H1 (cell line): ENCODE results near the gene PTCH1. TPM values are rescaled to one million over a fixed set of nuclear protein-coding genes. Genes with fewer than 3 reads are reported as not detected.
A peak's percentile ranks its signal among the peaks of the same experiment; 100 is the strongest.

Experiments
- CTCF ChIA-PET: fragments of 300-600 bp; sonication (Branson Sonifier 250); formaldehyde crosslinking; loops from one replicate; lab custom pipeline; 2021; ENCODE audit not compliant: partially characterized antibody; lab: Charles Lee
- POLR2A ChIA-PET: fragments of 300-600 bp; sonication (Branson Sonifier 250); formaldehyde crosslinking; loops from one replicate; lab custom pipeline; 2021; ENCODE audit warnings: inconsistent platforms; ENCODE audit not compliant: partially characterized antibody; lab: Charles Lee
- DNase-seq, 2 experiments: peaks; one replicate each; pipeline versions ENCODE4 v3.0.0 to v3.0.0-alpha.2; 2010 to 2022; ENCODE audit warnings: low spot score in 2 of 2, low read depth in 1 of 2, mixed read lengths in 1 of 2
- FAIRE-seq: peaks from 2 replicates; lab custom pipeline; 2011; peaks lifted over from hg19 to GRCh38; lab: Jason Lieb, UNC
- H2AFZ ChIP-seq: 2 replicates; pipeline ENCODE4 v1.8.1; 2012; ENCODE audit warnings: low read length, inconsistent platforms
- H2AK5ac ChIP-seq: 2 replicates; pipeline ENCODE4 v1.6.1; 2013; ENCODE audit warnings: low read depth, low read length
- H2BK120ac ChIP-seq: replicated peaks from 2 replicates; pipeline ENCODE3; 2013; ENCODE audit warnings: low read depth, low read length, inconsistent platforms
- H2BK12ac ChIP-seq: 2 replicates; pipeline ENCODE4 v1.6.1; 2013; ENCODE audit warnings: low read depth, low read length
- H2BK15ac ChIP-seq: 2 replicates; pipeline ENCODE4 v1.6.1; 2013; ENCODE audit warnings: low read length
- H2BK20ac ChIP-seq: 2 replicates; pipeline ENCODE4 v1.6.1; 2013; ENCODE audit warnings: low read length
- H2BK5ac ChIP-seq: 2 replicates; pipeline ENCODE4 v1.6.1; 2013; ENCODE audit warnings: low read depth, low read length
- H3K14ac ChIP-seq: 2 replicates; pipeline ENCODE4 v1.6.1; 2013; ENCODE audit warnings: inconsistent platforms; ENCODE audit not compliant: insufficient read length
- H3K18ac ChIP-seq: 2 replicates; pipeline ENCODE4 v1.6.1; 2013; ENCODE audit warnings: low read length; ENCODE audit errors: extremely low read depth
- H3K23ac ChIP-seq: 2 replicates; pipeline ENCODE4 v1.6.1; 2013; ENCODE audit warnings: inconsistent platforms; ENCODE audit not compliant: insufficient read length
- H3K23me2 ChIP-seq: 2 replicates; pipeline ENCODE4 v1.6.1; 2013; ENCODE audit warnings: low read depth, low read length
- H3K27ac ChIP-seq: 2 replicates; pipeline ENCODE4 v1.6.1; 2011; ENCODE audit warnings: low read depth, low read length, inconsistent platforms
- H3K27me3 ChIP-seq, 4 experiments: replicated peaks in 1 of 4; 1 replicate in 1 of 4; 2 replicates in 3 of 4; pipeline versions ENCODE4 v1.6.1 to v1.8.1; 2011 to 2013; ENCODE audit warnings: low read length in 3 of 4, mild to moderate bottlenecking in 3 of 4, inconsistent platforms in 2 of 4, mixed read lengths in 2 of 4, moderate library complexity in 1 of 4; ENCODE audit not compliant: control insufficient read depth in 3 of 4, insufficient read depth in 3 of 4; ENCODE audit errors: extremely low read depth in 1 of 4
- H3K36me3 ChIP-seq, 4 experiments: 2 replicates each; pipeline versions ENCODE4 v1.6.1 to v1.8.1; 2011 to 2013; ENCODE audit warnings: mild to moderate bottlenecking in 4 of 4, low read length in 3 of 4, moderate library complexity in 2 of 4, control low read depth in 1 of 4, inconsistent platforms in 1 of 4; ENCODE audit not compliant: insufficient read depth in 4 of 4, control insufficient read depth in 2 of 4
- H3K4ac ChIP-seq: replicated peaks from 2 replicates; pipeline ENCODE3; 2013; ENCODE audit warnings: low read length, low read depth, mixed read lengths, inconsistent platforms; ENCODE audit not compliant: insufficient read length
- H3K4me1 ChIP-seq, 4 experiments: replicated peaks in 1 of 4; 1 replicate in 1 of 4; 2 replicates in 3 of 4; pipeline versions ENCODE4 v1.6.1 to v1.8.1; 2011 to 2013; ENCODE audit warnings: low read length in 3 of 4, inconsistent platforms in 2 of 4, mixed read lengths in 1 of 4; ENCODE audit not compliant: insufficient read depth in 4 of 4, control insufficient read depth in 3 of 4
- H3K4me2 ChIP-seq, 2 experiments: 2 replicates each; pipeline versions ENCODE4 v1.6.1 to v1.8.1; 2011 to 2013; ENCODE audit warnings: low read depth in 2 of 2, low read length in 2 of 2, control low read depth in 1 of 2, inconsistent platforms in 1 of 2, mild to moderate bottlenecking in 1 of 2; ENCODE audit not compliant: insufficient read depth in 1 of 2
- H3K4me3 ChIP-seq, 4 experiments: fragments of 200-600, 300-600 bp in 1 of 4; sonication (generic), shearing (Covaris generic), sonication (Bioruptor Twin) in 1 of 4; 2 replicates each; pipeline versions ENCODE4 v1.5.1 to v1.8.1; 2011 to 2016; ENCODE audit warnings: low read length in 4 of 4, low read depth in 3 of 4, control low read depth in 2 of 4, inconsistent platforms in 2 of 4, mild to moderate bottlenecking in 2 of 4, mixed read lengths in 1 of 4, moderate library complexity in 1 of 4; ENCODE audit not compliant: insufficient read depth in 2 of 4; ENCODE audit errors: extremely low read depth in 1 of 4
- H3K56ac ChIP-seq: replicated peaks from 2 replicates; pipeline ENCODE3; 2013; ENCODE audit warnings: low read depth, mild to moderate bottlenecking, mixed read lengths, low read length, inconsistent platforms; ENCODE audit not compliant: insufficient read length
- H3K79me1 ChIP-seq: 2 replicates; pipeline ENCODE4 v1.6.1; 2013; ENCODE audit warnings: low read depth, low read length, control low read depth
- H3K79me2 ChIP-seq, 2 experiments: 2 replicates each; pipeline versions ENCODE4 v1.6.1 to v1.8.1; 2012 to 2013; ENCODE audit warnings: low read length in 2 of 2, mild to moderate bottlenecking in 2 of 2, inconsistent platforms in 1 of 2; ENCODE audit not compliant: insufficient read depth in 2 of 2, control insufficient read depth in 1 of 2
- H3K9ac ChIP-seq, 4 experiments: replicated peaks in 1 of 4; 1 replicate in 1 of 4; 2 replicates in 3 of 4; pipeline versions ENCODE4 v1.6.1 to v1.8.1; 2011 to 2013; ENCODE audit warnings: low read depth in 3 of 4, low read length in 3 of 4, control low read depth in 2 of 4, mild to moderate bottlenecking in 2 of 4, moderate library complexity in 2 of 4, inconsistent platforms in 1 of 4; ENCODE audit errors: extremely low read depth in 1 of 4
- H3K9me3 ChIP-seq, 2 experiments: 2 replicates each; pipeline versions ENCODE4 v1.6.1 to v1.8.1; 2012 to 2013; ENCODE audit warnings: mild to moderate bottlenecking in 2 of 2, moderate library complexity in 2 of 2, control low read depth in 1 of 2, inconsistent platforms in 1 of 2, low read depth in 1 of 2, low read length in 1 of 2, mixed read lengths in 1 of 2; ENCODE audit not compliant: insufficient read depth in 2 of 2
- H4K20me1 ChIP-seq, 2 experiments: replicated peaks in 1 of 2; 2 replicates each; pipeline versions ENCODE3 to v1.8.1; 2011 to 2013; ENCODE audit warnings: inconsistent platforms in 2 of 2, low read length in 2 of 2, mild to moderate bottlenecking in 1 of 2; ENCODE audit not compliant: insufficient read depth in 2 of 2, control insufficient read depth in 1 of 2
- H4K5ac ChIP-seq: 2 replicates; pipeline ENCODE4 v1.6.1; 2013; ENCODE audit warnings: low read length, low read depth, mixed read lengths, inconsistent platforms; ENCODE audit not compliant: insufficient read length
- H4K8ac ChIP-seq: 2 replicates; pipeline ENCODE4 v1.8.0; 2013; ENCODE audit warnings: mild to moderate bottlenecking, moderate library complexity, low read length, inconsistent platforms; ENCODE audit not compliant: insufficient read depth; ENCODE audit errors: extremely low read depth
- H4K91ac ChIP-seq: replicated peaks from 2 replicates; pipeline ENCODE3; 2013; ENCODE audit warnings: low read length, mixed read lengths, inconsistent platforms; ENCODE audit not compliant: insufficient read length
- JUN ChIP-seq: IDR thresholded peaks from 2 replicates; pipeline ENCODE4 v1.6.1; 2011; ENCODE audit warnings: low read depth, mild to moderate bottlenecking, improper control_type of control experiment, low read length
- NRF1 ChIP-seq: IDR thresholded peaks from 2 replicates; pipeline ENCODE4 v1.6.1; 2011; ENCODE audit warnings: mild to moderate bottlenecking, low read depth, low read length, improper control_type of control experiment
- TAF7 ChIP-seq: optimal IDR thresholded peaks from 2 replicates; pipeline ENCODE3; 2011; ENCODE audit warnings: low read depth, mild to moderate bottlenecking, inconsistent platforms, low read length, moderate library complexity, borderline replicate concordance
- WGBS, 2 experiments: shearing (Covaris generic) in 1 of 2; methylation state at CpG; one replicate each; pipeline versions ENCODE4 v1.1.6 to v1.1.7; 2013 to 2015; ENCODE audit warnings: low lambda C conversion rate in 2 of 2, mixed read lengths in 2 of 2, inconsistent platforms in 1 of 2, low coverage in 1 of 2, missing lambda C conversion rate in 1 of 2; ENCODE audit not compliant: insufficient replicate concordance in 2 of 2, insufficient coverage in 1 of 2, insufficient read length in 1 of 2; ENCODE audit errors: extremely low coverage in 1 of 2, missing lambda C conversion rate in 1 of 2; 5-methylcytosine and 5-hydroxymethylcytosine counted together
- polyA plus RNA-seq, 7 experiments: library from polyadenylated mRNA; depleted of rRNA in 3 of 7; stranded (reverse) in 5 of 7; unstranded in 2 of 7; fragments of >200 nt in 5 of 7; fragments of 200-250 nt in 2 of 7; gene quantifications; 1 replicate in 5 of 7; 2 replicates in 1 of 7; 4 replicates in 1 of 7; pipeline versions ENCODE4 v1.2.1 to v1.2.3, GENCODE V29; 2011 to 2013; ENCODE audit warnings: missing spikeins in 2 of 7, mixed read lengths in 2 of 7
- total RNA-seq: library from RNA; stranded (reverse); fragmentation: NEBNext Ultra II Directional; extraction: Animal tissue kit (Norgen Biotek cat#: 25700); gene quantifications from 2 replicates; pipeline ENCODE4 v1.2.1, GENCODE V29; 2021
- TF ChIP-seq, protein P1 (sequence below): IDR thresholded peaks from 2 replicates; pipeline ENCODE4 v1.6.1; 2011; ENCODE audit warnings: low read length, improper control_type of control experiment

Gene PTCH1
- total and polyA plus RNA-seq, 2 of the 8 experiments (the other 6 are each of a cell fraction or from before 2014, with no cell fraction given): 6.4 to 34.1 TPM

DNA sequence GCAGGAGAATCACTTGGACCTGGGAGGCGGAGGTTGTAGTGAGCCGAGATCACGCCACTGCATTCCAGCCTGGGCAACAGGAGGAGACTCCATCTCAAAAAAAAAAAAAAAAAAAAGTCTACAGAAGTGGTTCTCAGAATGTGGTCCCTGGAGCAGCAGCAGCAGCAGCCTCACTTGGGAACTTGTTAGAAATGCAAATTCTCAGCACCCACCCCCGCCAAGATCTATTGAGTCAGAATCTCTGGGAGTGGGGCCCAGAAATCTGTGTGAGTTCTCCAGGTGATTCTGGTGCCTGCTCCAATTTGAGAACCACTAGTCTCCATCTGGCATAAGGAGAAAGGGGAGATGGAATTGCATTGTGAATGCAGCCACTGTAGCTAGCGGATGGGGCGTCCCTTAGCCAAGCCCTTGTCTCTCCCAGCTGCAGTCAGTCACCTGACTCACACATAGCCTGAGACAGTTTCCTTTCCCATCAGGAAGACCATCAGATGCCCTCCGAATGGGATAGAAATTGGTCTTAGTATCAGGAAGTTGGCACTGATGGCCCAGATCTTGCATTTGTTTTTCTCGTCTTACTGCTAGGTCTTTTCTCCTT lies 12.2 kb upstream of the PTCH1 start:
- no peak overlapping the region for H3K9ac ChIP-seq
- H2BK12ac ChIP-seq: no peak overlapping the region
- no peak overlapping the region for H2AFZ ChIP-seq
- H3K4me2 ChIP-seq: peak overlapping the region; percentile 22 to 25; a peak in 1 of 4 replicates
- H3K23me2 ChIP-seq: no peaks in the 10 kb centered on the region
- no peaks in the 10 kb centered on the region for H4K20me1 ChIP-seq
- H2AK5ac ChIP-seq: no peak overlapping the region
- 62% methylated on average over 8 of the region's 8 CpGs; no CpG with 5 or more reads in 1 of the 2 experiments for WGBS, 2 experiments
- no peaks in the 10 kb centered on the region for H3K79me2 ChIP-seq
- no peak overlapping the region for H3K14ac ChIP-seq
- no peak overlapping the region for H3K27ac ChIP-seq
- no peak overlapping the region for H4K8ac ChIP-seq
- H4K91ac ChIP-seq: no peak overlapping the region
- H4K5ac ChIP-seq: no peak overlapping the region
- DNase-seq (no peak), FAIRE-seq (no peak)
- peaks cover 0 to 6% (median 2%) of the 10 kb centered on the region in 4 experiments; a peak in 1 of 7 replicates for H3K4me1 ChIP-seq
- CTCF ChIA-PET: no interaction called here
- no peaks in the 10 kb centered on the region for H3K9me3 ChIP-seq
- POLR2A ChIA-PET: no interaction called here
- H3K4me3 ChIP-seq: no peak overlapping the region
- no peaks in the 10 kb centered on the region for H3K79me1 ChIP-seq
- H3K56ac ChIP-seq: no peak overlapping the region
- no peak overlapping the region for H2BK120ac ChIP-seq
- H2BK20ac ChIP-seq: peak overlapping the region; percentile 8; the same call in 1 of the 2 replicates
- H3K27me3 ChIP-seq: peaks cover 0 to 2% (median 1%) of the 10 kb centered on the region in 4 experiments; a peak in 2 of 7 replicates
- no peak overlapping the region for H3K4ac ChIP-seq
- no peak overlapping the region for H3K23ac ChIP-seq
- H2BK5ac ChIP-seq: no peak overlapping the region
- no peak overlapping the region for H3K18ac ChIP-seq
- no peaks in the 10 kb centered on the region for H3K36me3 ChIP-seq
- H2BK15ac ChIP-seq: no peak overlapping the region
- TF ChIP-seq TAF7 (no peak), JUN (no peak), NRF1 (no peak)
- TF ChIP-seq, protein P1, sequence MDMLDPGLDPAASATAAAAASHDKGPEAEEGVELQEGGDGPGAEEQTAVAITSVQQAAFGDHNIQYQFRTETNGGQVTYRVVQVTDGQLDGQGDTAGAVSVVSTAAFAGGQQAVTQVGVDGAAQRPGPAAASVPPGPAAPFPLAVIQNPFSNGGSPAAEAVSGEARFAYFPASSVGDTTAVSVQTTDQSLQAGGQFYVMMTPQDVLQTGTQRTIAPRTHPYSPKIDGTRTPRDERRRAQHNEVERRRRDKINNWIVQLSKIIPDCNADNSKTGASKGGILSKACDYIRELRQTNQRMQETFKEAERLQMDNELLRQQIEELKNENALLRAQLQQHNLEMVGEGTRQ: peak; percentile 35; the same call in 1 of the 2 replicates
- TF ChIP-seq, all 59 proteins: peak for 1
